ENCODE data around the gene TMEM100.

DNA sequence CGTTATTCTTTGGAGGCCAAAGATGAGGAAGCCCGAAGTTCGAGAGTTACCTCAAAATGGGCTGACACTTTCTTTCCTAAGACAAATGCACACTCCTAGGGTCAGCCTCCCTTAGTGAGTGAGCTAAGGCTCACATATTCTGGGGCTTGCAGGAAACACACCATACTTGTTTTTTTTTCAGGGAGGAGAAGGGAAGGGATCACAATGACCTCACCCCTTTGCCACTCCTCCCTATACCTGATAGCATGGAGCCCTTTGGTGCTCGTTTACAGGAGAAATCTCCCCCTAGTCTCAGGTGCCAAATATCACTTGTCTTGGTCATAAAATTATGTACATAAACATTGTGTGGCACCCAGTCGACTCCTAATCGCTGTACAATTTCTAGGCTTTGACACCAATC lies 4.6 kb upstream of the TMEM100 start:
- TF ChIP-seq, protein P1, sequence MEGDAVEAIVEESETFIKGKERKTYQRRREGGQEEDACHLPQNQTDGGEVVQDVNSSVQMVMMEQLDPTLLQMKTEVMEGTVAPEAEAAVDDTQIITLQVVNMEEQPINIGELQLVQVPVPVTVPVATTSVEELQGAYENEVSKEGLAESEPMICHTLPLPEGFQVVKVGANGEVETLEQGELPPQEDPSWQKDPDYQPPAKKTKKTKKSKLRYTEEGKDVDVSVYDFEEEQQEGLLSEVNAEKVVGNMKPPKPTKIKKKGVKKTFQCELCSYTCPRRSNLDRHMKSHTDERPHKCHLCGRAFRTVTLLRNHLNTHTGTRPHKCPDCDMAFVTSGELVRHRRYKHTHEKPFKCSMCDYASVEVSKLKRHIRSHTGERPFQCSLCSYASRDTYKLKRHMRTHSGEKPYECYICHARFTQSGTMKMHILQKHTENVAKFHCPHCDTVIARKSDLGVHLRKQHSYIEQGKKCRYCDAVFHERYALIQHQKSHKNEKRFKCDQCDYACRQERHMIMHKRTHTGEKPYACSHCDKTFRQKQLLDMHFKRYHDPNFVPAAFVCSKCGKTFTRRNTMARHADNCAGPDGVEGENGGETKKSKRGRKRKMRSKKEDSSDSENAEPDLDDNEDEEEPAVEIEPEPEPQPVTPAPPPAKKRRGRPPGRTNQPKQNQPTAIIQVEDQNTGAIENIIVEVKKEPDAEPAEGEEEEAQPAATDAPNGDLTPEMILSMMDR (conservative IDR thresholded peaks at IDR 0.05; ENCODE audit: low read depth in 2 of 2): no peak
- no peak for TF ChIP-seq EZH2phosphoT487 (IDR thresholded peaks at IDR 0.05; ENCODE audit: unreplicated experiment)
- TF ChIP-seq, protein P2, sequence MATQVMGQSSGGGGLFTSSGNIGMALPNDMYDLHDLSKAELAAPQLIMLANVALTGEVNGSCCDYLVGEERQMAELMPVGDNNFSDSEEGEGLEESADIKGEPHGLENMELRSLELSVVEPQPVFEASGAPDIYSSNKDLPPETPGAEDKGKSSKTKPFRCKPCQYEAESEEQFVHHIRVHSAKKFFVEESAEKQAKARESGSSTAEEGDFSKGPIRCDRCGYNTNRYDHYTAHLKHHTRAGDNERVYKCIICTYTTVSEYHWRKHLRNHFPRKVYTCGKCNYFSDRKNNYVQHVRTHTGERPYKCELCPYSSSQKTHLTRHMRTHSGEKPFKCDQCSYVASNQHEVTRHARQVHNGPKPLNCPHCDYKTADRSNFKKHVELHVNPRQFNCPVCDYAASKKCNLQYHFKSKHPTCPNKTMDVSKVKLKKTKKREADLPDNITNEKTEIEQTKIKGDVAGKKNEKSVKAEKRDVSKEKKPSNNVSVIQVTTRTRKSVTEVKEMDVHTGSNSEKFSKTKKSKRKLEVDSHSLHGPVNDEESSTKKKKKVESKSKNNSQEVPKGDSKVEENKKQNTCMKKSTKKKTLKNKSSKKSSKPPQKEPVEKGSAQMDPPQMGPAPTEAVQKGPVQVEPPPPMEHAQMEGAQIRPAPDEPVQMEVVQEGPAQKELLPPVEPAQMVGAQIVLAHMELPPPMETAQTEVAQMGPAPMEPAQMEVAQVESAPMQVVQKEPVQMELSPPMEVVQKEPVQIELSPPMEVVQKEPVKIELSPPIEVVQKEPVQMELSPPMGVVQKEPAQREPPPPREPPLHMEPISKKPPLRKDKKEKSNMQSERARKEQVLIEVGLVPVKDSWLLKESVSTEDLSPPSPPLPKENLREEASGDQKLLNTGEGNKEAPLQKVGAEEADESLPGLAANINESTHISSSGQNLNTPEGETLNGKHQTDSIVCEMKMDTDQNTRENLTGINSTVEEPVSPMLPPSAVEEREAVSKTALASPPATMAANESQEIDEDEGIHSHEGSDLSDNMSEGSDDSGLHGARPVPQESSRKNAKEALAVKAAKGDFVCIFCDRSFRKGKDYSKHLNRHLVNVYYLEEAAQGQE (IDR thresholded peaks at IDR 0.05; ENCODE audit: unreplicated experiment): no peak
- no peak for TF ChIP-seq EZH2 (IDR thresholded peaks at IDR 0.05; ENCODE audit: low read depth, unreplicated experiment)
- TF ChIP-seq POLR2AphosphoS5 (IDR thresholded peaks at IDR 0.05; ENCODE audit: low read depth): no peak
- no peak for TF ChIP-seq CREB1 (CRISPR knock-in tag; IDR thresholded peaks at IDR 0.05; ENCODE audit: low read depth)
- no peak for TF ChIP-seq JUNB (IDR thresholded peaks at IDR 0.05; ENCODE audit: unreplicated experiment)
- TF ChIP-seq NANOG (IDR thresholded peaks at IDR 0.05; ENCODE audit: borderline replicate concordance): no peak
- no peak for TF ChIP-seq ZNF331 (CRISPR knock-in tag; IDR thresholded peaks at IDR 0.05; ENCODE audit: low read depth)
- no peak for TF ChIP-seq STAT1 (IDR thresholded peaks at IDR 0.05; ENCODE audit: unreplicated experiment)
- TF ChIP-seq, protein P3, sequence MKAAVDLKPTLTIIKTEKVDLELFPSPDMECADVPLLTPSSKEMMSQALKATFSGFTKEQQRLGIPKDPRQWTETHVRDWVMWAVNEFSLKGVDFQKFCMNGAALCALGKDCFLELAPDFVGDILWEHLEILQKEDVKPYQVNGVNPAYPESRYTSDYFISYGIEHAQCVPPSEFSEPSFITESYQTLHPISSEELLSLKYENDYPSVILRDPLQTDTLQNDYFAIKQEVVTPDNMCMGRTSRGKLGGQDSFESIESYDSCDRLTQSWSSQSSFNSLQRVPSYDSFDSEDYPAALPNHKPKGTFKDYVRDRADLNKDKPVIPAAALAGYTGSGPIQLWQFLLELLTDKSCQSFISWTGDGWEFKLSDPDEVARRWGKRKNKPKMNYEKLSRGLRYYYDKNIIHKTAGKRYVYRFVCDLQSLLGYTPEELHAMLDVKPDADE (IDR thresholded peaks at IDR 0.05): no peak
- TF ChIP-seq, protein P4, sequence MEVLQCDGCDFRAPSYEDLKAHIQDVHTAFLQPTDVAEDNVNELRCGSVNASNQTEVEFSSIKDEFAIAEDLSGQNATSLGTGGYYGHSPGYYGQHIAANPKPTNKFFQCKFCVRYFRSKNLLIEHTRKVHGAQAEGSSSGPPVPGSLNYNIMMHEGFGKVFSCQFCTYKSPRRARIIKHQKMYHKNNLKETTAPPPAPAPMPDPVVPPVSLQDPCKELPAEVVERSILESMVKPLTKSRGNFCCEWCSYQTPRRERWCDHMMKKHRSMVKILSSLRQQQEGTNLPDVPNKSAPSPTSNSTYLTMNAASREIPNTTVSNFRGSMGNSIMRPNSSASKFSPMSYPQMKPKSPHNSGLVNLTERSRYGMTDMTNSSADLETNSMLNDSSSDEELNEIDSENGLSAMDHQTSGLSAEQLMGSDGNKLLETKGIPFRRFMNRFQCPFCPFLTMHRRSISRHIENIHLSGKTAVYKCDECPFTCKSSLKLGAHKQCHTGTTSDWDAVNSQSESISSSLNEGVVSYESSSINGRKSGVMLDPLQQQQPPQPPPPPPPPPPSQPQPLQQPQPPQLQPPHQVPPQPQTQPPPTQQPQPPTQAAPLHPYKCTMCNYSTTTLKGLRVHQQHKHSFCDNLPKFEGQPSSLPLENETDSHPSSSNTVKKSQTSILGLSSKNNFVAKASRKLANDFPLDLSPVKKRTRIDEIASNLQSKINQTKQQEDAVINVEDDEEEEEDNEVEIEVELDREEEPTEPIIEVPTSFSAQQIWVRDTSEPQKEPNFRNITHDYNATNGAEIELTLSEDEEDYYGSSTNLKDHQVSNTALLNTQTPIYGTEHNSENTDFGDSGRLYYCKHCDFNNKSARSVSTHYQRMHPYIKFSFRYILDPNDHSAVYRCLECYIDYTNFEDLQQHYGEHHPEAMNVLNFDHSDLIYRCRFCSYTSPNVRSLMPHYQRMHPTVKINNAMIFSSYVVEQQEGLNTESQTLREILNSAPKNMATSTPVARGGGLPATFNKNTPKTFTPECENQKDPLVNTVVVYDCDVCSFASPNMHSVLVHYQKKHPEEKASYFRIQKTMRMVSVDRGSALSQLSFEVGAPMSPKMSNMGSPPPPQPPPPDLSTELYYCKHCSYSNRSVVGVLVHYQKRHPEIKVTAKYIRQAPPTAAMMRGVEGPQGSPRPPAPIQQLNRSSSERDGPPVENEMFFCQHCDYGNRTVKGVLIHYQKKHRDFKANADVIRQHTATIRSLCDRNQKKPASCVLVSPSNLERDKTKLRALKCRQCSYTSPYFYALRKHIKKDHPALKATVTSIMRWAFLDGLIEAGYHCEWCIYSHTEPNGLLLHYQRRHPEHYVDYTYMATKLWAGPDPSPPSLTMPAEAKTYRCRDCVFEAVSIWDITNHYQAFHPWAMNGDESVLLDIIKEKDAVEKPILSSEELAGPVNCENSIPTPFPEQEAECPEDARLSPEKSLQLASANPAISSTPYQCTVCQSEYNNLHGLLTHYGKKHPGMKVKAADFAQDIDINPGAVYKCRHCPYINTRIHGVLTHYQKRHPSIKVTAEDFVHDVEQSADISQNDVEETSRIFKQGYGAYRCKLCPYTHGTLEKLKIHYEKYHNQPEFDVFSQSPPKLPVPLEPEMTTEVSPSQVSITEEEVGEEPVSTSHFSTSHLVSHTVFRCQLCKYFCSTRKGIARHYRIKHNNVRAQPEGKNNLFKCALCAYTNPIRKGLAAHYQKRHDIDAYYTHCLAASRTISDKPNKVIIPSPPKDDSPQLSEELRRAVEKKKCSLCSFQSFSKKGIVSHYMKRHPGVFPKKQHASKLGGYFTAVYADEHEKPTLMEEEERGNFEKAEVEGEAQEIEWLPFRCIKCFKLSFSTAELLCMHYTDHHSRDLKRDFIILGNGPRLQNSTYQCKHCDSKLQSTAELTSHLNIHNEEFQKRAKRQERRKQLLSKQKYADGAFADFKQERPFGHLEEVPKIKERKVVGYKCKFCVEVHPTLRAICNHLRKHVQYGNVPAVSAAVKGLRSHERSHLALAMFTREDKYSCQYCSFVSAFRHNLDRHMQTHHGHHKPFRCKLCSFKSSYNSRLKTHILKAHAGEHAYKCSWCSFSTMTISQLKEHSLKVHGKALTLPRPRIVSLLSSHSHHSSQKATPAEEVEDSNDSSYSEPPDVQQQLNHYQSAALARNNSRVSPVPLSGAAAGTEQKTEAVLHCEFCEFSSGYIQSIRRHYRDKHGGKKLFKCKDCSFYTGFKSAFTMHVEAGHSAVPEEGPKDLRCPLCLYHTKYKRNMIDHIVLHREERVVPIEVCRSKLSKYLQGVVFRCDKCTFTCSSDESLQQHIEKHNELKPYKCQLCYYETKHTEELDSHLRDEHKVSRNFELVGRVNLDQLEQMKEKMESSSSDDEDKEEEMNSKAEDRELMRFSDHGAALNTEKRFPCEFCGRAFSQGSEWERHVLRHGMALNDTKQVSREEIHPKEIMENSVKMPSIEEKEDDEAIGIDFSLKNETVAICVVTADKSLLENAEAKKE (CRISPR knock-in tag; IDR thresholded peaks at IDR 0.05): no peak
- no peak for TF ChIP-seq ZNF114 (CRISPR knock-in tag; IDR thresholded peaks at IDR 0.05)
